RWPE2 (cell line): ENCODE results near the gene MYBPC3.

Source experiments
- ATAC-seq: fragments of 200-7000 bp; cut with Tn5 transposase; 3 replicates; pipeline ENCODE4 v1.9.1; 2021; ENCODE audit warnings: low read depth
- DNase-seq: peaks from one replicate; pipeline ENCODE4 v3.0.0-alpha.2; 2020; ENCODE audit warnings: low spot score
- H3K27ac ChIP-seq: fragments of 450-650 bp; 2 replicates; pipeline ENCODE4 v1.5.1; 2017; ENCODE audit warnings: mild to moderate bottlenecking; ENCODE audit not compliant: poor library complexity, severe bottlenecking
- H3K27me3 ChIP-seq: fragments of 250-450 bp; sonication (Bioruptor Pico); 2 replicates; pipeline ENCODE4 v1.5.1; 2021; ENCODE audit warnings: mild to moderate bottlenecking, moderate library complexity; ENCODE audit not compliant: insufficient read depth, poor library complexity, severe bottlenecking
- H3K36me3 ChIP-seq: fragments of 250-450 bp; sonication (Bioruptor Pico); 2 replicates; pipeline ENCODE4 v1.5.1; 2020; ENCODE audit warnings: low read depth, mild to moderate bottlenecking, moderate library complexity
- H3K4me1 ChIP-seq: fragments of 250-450 bp; sonication (Bioruptor Pico); 2 replicates; pipeline ENCODE4 v1.5.1; 2021; ENCODE audit warnings: mild to moderate bottlenecking, moderate library complexity; ENCODE audit not compliant: insufficient read depth, poor library complexity, severe bottlenecking
- H3K4me3 ChIP-seq: fragments of 250-450 bp; sonication (Bioruptor Pico); 2 replicates; pipeline ENCODE4 v1.5.1; 2021; ENCODE audit warnings: mild to moderate bottlenecking, moderate library complexity; ENCODE audit not compliant: severe bottlenecking
- H3K9me3 ChIP-seq: fragments of 250-450 bp; sonication (Bioruptor Pico); 2 replicates; pipeline ENCODE4 v1.5.1; 2021; ENCODE audit warnings: mild to moderate bottlenecking, moderate library complexity; ENCODE audit not compliant: severe bottlenecking
- CTCF ChIP-seq: fragments of 450-650 bp; IDR thresholded peaks from one replicate; pipeline ENCODE4 v1.5.1; 2017; ENCODE audit warnings: mild to moderate bottlenecking, moderate library complexity; ENCODE audit not compliant: poor library complexity, severe bottlenecking

Gene MYBPC3

DNA sequence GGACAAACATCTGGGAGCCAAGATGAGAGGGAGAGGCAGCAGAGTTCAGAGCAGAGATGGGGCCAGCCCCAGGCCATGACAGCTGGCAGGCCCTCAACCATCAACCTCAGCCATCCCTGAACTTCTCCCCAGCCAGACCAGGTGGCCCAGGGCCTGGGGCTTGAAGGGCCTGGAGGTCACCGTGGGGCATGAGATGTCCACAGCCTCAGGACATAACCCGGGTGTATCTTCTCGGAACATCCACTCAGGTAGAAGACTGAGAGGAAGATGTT is 43.5 kb upstream of the MYBPC3 start:
- Histone ChIP-seq H3K4me1 (no peaks in the 10 kb centered on the region), H3K4me3 (no peak overlapping the region), H3K27ac (no peak overlapping the region), H3K9me3 (no peaks in the 10 kb centered on the region), H3K36me3 (no peaks in the 10 kb centered on the region), H3K27me3 (no peaks in the 10 kb centered on the region)
- ATAC-seq (no peak), DNase-seq (no peak)
- TF ChIP-seq CTCF, result no peak

- no peaks in the 10 kb centered on the region for H3K27me3 ChIP-seq
- TF ChIP-seq CTCF, result no peak
- H3K9me3 ChIP-seq, result no peaks in the 10 kb centered on the region
- no peaks in the 10 kb centered on the region for H3K4me1 ChIP-seq
- peak; percentile 55 for DNase-seq
- no peaks in the 10 kb centered on the region for H3K36me3 ChIP-seq
- no peak overlapping the region for H3K4me3 ChIP-seq
- no peak for ATAC-seq
- no peak overlapping the region for H3K27ac ChIP-seq
These were observed 42.9 kb upstream of the MYBPC3 start for GRCh38 chr11:47395223-47396048.

DNA sequence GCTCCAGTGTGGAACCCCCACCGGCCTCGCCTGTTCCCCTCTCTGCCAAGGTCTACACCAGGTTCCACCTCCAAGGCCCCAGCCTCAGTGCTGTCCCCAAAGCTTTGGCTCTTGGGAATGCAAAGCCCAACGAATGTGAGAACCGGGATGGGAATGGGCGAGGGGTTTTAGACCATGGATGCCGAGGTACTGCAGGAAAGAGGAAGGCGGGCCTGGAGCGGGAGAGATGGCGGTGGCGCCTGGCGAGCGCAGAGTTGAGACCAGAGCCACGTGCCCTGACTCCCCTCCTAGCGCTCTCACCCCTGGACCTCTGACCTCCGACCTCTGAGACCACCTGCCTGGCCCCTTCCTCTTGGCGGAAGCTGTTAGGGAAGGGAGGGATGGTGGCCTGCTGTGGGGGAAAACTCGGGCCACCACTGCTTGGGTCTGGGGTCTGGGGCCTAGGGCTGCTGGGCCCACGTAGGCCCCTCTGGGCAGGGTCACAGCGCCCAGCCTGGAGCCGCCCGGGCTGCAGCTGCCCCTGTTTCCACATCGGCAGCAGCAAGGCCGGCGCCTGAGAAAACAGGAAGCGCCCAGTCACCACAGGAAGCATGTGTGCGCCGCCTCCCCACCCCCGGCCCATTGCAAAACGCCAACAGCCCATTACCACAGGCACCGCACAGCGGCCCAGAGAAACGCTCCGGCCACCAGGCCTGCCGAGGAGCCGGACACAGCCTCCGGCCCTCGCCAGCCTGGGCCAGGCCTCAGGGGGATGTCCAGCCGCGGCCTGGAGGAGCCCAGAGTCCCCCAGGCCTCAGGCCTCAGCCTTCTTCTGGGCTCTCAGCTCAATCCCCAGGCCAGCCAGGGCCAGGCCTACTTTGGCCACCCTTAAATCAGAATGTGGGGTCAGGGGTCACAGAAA is 42.1 kb upstream of the MYBPC3 start:
- no peak overlapping the region for H3K4me3 ChIP-seq
- no peak for TF ChIP-seq CTCF
- no peaks in the 10 kb centered on the region for H3K27me3 ChIP-seq
- H3K9me3 ChIP-seq, result no peaks in the 10 kb centered on the region
- DNase-seq, result no peak
- H3K27ac ChIP-seq, result no peak overlapping the region
- no peaks in the 10 kb centered on the region for H3K36me3 ChIP-seq
- ATAC-seq, result no peak
- H3K4me1 ChIP-seq, result no peaks in the 10 kb centered on the region

- Histone ChIP-seq H3K27me3 (no peaks in the 10 kb centered on the region), H3K9me3 (no peaks in the 10 kb centered on the region), H3K4me1 (no peaks in the 10 kb centered on the region), H3K27ac (no peak overlapping the region), H3K36me3 (no peaks in the 10 kb centered on the region), H3K4me3 (no peak overlapping the region)
- no peak for DNase-seq
- no peak for TF ChIP-seq CTCF
- no peak for ATAC-seq
These were observed 41.5 kb upstream of the MYBPC3 start for GRCh38 chr11:47394050-47394321.
